Thyroid gland (tissue), 4 donors: ENCODE measurements around the gene MYB.

Experiments used
- CTCF ChIP-seq, 6 experiments: fragments of 200-600 bp in 3 of 6; fragments of 450-650 bp in 3 of 6; sonication (generic) in 3 of 6; IDR thresholded peaks; one replicate each; pipeline ENCODE4 v1.5.1; 2016 to 2019; ENCODE audit warnings: antibody characterized with exemption in 6 of 6, mild to moderate bottlenecking in 2 of 6, inconsistent platforms in 1 of 6, moderate library complexity in 1 of 6
- POLR2A ChIP-seq, 2 donors: fragments of 450-650 bp; IDR thresholded peaks; one replicate each; pipeline ENCODE4 v1.6.1; 2017; ENCODE audit warnings: antibody characterized with exemption in 2 of 2, mild to moderate bottlenecking in 2 of 2, moderate library complexity in 1 of 2

- TF ChIP-seq CTCF (IDR thresholded peaks at IDR 0.05) (no peak), POLR2A (IDR thresholded peaks at IDR 0.05) (no peak)
Observed at GRCh38 chr6:135202836-135203235, 21.7 kb downstream of the MYB start.
